HG02884 (cell line): ENCODE data around the gene CLDND1.

Experiments
- ATAC-seq: cut with Tn5 transposase; IDR thresholded peaks from one replicate; pipeline ENCODE4 v1.9.1; 2021; ENCODE audit warnings: mild to moderate bottlenecking, moderate library complexity; ENCODE audit not compliant: unreplicated experiment

Gene CLDND1

DNA sequence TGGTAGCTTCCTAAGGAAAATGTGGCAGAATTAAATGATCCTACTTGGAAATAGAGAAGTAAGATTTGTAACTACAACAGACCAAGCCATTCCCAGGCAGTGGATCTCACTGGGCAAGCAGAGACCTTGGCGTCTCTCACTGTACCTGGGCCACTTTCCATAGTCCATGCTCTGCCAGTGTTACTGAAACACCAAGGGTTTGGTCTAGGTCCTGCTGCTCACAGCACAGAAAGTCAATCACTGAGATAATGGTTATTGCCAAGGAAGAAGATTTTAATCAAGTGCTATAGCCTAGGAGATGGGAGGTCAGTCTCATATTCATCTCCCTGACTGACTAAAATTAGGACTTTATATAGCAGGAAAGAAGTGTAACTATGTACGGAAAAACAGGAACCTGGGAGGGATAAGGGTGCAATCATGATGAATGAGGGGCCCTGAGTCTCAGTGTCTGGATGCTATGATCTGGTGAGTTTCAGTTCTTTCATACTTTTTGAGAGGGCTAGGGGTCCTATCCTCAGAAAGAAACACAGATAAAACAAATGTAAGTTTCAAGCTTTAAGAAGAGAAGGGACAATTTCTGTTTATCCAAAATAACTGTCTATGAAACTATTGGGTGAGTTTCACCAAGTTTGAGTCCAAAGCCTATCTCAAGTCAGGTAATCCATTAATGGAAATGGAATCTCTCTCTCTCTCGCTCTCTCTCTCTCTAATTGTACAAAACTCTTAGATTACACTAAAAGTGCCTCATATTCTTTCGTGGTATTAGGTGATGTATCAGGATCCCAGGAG is 29.7 kb upstream of the CLDND1 start:
- no peak for ATAC-seq

DNA sequence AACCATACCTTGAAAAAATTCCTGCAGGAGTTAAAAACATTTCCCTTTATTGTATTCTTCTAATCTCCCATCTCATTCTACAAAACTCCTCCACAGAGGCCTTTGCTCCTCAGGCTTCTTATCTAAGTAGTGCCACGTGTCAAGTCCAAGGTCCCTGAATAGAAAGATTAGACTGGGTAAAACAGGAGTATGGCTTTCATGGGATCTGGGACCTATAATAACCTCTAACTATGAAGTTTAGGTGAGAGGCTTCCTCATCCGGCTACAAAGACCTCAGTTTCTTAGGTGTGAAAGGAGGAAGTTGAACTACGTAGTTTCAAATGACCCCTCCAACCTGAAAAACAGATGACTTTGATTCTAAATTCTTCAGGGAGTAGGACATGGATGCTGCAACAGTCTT is 29.1 kb upstream of the CLDND1 start:
- ATAC-seq, result no peak

DNA sequence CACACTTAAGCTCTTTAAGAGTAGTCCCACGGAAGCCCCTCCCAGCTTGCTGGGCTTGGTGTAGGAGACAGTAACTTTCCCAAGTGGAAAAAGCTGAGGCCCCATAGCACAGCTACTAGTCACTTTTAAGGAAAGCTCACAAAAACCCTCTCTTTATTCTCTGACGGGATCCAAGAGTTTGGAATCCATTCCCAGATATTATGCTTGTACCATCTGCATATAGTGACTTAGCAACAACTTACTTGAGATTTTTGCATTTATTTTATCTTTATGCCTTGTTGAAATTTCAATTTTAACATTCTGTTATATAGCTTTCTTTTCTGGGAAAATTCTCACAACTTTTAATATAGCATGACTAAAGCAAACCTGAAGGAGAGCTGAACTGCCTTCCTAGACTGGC is 28.5 kb upstream of the CLDND1 start:
- no peak for ATAC-seq

DNA sequence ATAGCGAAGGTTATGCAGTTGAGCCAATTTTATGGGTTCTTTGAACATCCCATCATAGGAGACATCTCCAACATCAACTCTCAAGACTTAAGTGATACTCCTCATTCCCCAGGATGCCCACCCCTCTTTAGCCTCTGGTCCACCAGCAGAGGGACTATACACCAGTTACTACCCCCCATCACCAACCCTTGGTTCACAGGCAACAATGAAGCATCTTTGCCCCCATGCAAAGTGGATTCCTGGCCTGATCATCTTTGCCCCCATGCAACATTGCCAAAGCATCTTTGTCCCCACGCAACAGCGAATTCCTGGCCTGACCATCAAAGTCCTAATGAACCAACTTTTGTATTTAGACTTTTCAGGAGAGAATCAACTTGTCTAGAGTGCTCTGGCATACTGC is 28.1 kb upstream of the CLDND1 start:
- ATAC-seq, result no peak

DNA sequence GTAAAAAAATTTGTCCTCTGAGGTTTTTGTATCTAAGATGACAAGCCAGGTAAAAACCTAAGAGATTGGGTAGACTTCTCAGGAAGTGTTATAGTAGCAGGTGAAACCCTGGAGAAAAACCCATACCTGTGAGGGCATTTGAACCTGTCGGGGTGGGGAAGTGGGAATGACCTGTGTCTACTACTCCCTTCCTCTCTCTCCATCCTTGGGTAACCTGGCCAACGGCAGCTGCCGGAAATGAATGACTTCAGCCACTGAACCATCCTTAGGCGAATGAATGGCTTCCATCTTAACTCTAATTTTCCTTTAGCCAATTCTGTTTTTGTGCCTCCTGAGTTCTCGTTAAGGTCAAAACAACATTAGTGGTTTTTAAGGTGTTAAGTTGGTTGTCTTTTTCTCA is 25.8 kb upstream of the CLDND1 start:
- ATAC-seq, result no peak

DNA sequence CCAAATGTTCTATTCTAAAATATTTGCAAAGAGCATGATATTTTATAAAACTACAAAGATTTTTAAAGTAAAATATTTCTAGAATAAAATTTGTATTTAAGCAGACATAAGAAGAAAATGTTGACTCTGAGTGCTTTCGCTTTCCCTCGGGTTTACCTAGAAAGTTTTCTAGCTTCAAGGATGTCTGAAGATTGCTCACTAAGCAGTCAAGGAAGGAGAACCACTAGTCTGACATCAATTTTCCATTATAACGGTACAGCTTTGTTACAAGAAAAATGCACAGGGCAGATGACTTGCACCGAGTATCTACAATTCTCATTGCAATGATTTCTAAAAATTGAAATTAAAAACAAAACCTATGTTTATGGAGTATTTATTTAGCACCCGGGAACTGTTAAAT is 23.2 kb upstream of the CLDND1 start:
- ATAC-seq, result peak; percentile 55

DNA sequence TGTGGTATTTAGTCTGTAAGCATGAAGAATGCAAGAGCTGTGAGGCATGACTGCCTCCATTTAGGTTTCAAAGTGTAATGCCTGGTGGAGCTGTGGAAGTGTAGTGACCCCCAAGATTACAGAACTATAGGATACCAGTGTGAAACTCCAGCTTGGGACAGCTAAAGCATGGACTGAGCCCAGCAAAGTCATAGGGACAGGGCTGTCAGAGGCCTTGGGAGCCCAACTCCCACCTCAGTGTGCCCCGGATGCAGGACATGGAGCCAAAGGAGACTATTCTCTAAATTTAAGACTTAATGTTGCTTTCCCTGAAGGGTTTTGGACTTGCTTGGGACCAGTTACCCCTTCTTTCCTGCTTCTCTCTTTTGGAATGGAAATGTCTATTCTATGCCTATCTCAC is 19.9 kb upstream of the CLDND1 start:
- ATAC-seq, result no peak

DNA sequence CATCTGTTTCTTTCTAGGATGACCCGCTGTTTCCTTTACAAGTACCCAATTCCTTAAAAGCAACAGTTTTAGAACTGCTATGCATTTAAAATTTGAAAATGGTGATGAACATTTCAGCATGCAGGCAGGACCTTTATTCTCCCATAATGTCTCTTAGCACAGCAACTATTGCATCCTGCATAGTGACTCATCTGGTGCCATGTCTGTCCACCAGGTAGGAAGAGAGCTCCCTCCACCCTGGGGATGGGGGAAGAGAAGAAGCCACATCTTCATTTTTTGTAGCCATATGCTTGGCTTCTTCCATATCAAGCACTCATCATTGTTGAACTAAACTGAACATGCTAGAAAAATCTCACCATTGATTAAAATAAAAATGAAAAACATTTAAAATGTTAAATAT is 19.0 kb upstream of the CLDND1 start:
- no peak for ATAC-seq

DNA sequence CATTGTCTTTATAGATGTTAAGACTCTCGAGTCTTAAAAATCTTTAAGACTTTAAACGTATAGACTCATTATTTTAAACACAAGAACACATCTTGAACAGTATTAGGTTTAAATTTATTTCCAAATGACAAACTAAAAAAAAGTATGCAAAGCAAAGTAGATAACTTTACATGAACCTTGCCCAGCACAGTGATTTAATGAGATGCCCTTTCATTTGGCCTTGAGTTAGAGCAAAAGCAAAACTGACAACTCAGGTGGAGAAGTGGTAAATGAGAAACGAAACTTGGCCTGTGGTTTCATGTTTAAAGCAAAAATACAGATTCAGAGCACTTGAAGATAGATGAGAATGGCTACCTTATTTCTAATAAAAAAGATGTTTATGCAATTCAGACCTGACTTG is 17.6 kb upstream of the CLDND1 start:
- peak; percentile 45 for ATAC-seq

DNA sequence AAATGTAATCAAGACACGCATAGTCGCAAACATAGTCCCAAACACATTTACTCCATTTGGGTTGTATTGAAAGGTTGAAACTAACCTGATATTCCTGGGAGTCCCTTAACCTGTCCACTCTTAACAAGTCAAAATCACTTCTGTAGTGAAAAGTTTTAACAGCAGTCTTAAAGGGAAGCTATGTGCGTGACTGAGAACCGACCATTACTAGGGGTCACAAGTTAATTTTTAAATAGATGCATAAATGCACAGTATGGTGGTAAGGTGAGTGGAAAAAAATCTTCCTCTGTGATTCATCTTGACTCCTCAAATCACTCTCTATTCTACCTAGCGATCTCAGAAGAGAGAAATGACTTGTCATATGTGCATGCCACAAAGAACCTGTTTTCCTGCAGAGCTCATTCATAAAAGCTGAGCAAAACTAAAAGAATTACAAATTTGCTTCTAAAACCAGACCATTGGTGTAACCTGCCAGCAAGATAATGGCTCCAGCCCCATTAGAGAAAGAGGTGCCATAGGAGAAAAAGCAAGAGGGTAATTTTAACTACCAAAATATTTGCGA is 13.8 kb upstream of the CLDND1 start:
- ATAC-seq, result peak; percentile 74

DNA sequence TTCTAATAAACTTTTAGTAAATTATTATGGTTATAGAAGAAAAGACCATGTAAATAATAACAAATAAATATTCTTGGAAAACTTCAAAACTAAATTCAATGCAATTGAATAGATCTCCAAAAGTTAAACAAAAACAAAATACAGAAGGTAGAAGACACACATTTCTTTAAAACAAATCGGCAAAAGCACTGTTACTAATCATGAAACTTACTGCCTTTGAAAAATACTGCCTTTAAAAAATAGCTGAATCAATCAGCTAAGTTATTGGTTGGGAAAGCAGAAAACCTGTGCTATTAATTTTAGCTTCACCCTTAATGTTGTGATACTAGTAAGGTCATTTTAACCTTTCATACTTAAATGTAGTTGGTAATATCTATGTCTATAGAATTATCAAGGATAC is 12.0 kb upstream of the CLDND1 start:
- no peak for ATAC-seq

DNA sequence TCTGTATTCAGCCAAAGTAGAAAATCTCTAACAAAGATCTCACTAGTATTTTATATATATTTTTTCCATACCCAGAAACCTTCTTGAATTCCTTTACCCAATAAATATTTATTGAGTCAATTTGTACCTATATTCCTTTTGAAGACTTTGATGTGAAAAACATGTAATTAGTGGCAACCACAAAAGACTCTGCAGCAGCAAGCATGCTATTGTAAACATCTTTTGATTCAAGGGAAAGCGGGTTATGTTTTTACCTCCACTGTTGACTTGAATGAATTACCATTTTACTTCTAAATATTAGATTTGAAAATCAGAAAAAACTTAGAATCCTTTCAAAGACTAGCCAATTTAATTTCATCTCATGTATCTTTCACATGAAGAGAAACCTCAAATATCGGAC is 11.5 kb upstream of the CLDND1 start:
- ATAC-seq, result no peak

DNA sequence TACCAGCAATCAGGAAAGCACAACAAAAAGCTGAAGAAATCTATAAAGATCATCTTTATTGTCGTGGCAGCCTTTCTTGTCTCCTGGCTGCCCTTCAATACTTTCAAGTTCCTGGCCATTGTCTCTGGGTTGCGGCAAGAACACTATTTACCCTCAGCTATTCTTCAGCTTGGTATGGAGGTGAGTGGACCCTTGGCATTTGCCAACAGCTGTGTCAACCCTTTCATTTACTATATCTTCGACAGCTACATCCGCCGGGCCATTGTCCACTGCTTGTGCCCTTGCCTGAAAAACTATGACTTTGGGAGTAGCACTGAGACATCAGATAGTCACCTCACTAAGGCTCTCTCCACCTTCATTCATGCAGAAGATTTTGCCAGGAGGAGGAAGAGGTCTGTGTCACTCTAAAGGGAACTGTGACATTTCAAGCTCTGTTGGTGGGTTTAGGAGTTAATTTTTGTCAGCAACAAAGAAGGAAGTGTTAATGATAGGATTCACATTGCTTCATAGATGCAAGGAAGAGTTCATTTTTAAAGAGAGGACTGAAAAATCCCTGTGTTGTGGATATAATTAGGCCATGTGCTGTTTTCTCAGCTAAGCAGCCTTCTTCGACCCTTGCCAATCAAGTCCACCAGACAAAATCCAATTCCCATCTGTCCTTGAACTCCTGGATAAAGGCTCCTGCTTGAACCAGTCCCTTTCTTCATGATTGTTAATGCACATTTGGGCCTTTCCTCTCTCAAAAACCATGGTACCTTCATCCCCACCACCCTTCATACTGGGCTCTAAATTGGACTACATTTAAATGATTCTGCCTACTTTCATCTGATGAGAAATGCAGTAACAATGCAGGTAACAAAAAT is 10.2 kb upstream of the CLDND1 start:
- no peak for ATAC-seq

DNA sequence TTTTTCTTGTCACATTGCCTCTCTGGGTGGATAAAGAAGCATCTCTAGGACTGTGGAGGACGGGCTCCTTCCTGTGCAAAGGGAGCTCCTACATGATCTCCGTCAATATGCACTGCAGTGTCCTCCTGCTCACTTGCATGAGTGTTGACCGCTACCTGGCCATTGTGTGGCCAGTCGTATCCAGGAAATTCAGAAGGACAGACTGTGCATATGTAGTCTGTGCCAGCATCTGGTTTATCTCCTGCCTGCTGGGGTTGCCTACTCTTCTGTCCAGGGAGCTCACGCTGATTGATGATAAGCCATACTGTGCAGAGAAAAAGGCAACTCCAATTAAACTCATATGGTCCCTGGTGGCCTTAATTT is 9.6 kb upstream of the CLDND1 start:
- no peak for ATAC-seq

DNA sequence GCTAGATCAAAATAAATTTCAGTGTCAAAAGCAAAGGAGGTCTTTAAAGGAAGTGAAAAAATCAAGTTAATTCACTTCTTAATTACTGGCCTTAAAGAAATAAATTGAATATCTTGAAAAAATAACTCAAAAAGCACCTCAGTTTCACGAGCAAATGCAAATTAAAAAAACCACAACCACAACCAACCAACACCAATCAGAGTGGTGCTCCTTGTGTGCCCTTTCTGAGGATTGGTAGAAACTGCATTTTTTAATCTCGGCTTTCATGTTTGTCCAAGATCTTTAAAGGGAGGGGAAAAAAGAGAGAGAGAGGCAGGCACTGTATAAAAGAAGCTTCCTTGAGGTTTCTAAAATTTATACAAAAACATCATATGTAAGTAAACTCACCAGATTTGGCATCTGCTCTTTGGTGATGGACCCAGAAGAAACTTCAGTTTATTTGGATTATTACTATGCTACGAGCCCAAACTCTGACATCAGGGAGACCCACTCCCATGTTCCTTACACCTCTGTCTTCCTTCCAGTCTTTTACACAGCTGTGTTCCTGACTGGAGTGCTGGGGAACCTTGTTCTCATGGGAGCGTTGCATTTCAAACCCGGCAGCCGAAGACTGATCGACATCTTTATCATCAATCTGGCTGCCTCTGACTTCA is 9.0 kb upstream of the CLDND1 start, which contains the start of gene GPR15:
Gene GPR15 (plus strand): TSS at position 357 of the 653 bp plus-strand sequence. CDS start 56 bp downstream, at position 413.
- ATAC-seq, result no peak

DNA sequence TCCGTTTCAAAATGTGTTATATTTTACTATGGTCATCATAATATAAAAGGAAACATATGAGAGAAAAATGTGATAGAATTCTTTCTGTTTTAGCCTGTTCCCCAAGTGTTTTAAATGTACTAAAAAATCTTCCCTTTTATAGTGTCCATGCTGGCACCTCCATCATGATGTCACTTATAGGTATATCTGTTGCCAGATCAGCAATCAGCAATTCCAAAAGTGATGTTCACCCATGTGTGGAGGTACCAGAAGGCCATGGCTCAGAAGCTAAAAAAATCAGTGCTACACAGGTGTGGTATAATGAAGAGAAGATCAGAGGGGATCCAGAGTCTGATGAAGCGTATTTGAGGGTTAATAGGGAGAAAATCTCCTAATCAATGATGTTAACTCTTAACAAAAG is 8.0 kb upstream of the CLDND1 start:
- no peak for ATAC-seq

DNA sequence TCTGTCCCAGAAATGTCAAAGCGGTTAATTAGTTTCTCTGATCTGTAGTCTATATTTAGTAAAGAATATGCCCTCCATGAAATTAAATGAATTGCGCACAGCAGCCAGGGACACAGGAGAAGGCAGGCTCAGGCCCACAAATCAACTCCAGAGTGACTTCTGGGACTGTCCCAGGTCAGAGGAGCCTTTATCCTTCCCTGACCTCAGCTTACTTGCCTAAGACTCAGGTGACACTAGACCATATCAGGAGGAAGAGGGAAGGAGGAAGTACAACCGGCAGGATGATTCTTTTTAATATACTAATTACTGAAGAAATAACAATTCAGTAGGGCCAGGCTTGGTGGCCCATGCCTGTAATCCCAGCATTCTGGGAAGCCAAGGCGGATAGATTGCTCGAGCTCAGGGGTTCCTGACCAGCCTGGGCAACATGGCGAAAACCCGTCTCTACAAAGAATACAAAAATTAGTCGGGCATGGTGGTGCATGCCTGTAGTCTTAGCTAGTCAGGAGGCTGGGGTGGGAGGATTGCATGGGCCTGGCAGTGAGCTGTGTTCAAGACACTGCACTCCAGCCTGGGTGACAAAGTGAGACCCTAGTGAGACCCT is 7.3 kb upstream of the CLDND1 start:
- ATAC-seq, result no peak

DNA sequence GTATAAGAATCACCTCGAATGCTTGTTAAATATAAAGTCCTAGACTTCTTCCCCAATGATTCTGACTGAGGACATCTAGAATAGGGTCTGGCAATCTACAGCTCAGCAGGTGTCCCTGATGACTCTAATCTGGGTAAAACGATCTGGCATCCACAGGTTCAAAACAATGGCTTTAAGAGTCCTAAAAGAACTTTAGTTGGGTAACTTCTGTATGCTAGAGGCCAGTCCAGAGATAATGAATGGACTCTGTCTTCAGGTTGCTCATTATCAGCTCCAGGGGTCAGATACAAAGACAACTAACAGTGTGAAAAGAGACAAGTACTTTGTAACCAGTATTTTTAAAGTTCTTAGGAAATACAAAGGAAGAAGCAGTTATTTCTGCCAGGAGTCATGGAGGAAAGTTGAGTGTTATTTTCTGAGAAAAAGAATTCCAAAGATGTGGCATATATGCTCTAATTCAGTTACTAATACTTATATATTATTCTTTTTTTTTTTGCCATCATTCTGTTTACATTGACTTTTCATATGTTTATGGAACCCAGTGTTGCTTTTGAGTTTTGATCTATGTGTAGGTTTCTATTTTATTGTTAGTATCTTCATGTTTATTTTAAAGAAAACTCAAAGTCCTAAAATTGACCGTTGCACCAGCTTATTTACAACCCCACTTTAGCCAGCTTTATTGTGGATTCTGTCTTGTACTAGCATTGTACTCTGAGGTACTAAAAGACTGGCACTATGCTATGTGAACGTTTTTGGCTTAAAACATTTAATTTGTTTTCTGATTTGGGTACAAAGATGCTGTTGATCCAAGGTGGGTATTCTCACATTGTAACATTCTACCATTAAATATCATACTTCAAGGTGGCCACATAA is 6.0 kb upstream of the CLDND1 start:
- ATAC-seq, result no peak

DNA sequence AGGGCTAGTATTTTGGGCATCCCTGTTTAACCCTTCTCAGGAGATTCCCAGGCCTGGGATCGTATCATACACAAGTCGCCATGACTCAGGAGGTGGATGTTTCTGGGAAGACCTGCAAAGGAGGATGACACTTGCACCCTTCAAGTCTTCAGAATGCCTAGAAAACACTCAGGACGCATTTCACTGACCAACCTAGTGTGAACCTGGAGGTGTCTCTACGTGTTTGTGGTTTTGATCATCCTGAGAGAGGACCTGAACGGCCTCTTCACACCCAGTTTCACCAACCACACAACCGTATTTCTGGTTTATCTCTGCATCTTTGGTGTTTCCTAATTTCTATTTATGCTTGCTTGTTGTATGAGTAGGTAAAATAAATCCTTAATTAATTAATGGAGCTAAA is 2.8 kb upstream of the CLDND1 start:
- ATAC-seq, result no peak
